Choroid plexus epithelial cell (primary cell): Measurements from ENCODE around the gene ZC3H14.

Experiments
- DNase-seq: peaks from one replicate; pipeline ENCODE4 v3.0.0-alpha.2; 2010; ENCODE audit warnings: low read depth
- H3K4me3 ChIP-seq: 2 replicates; pipeline ENCODE4 v1.5.1; 2011; ENCODE audit warnings: low read depth, mild to moderate bottlenecking, control low read depth, low read length, moderate library complexity
- CTCF ChIP-seq: conservative IDR thresholded peaks from 2 replicates; pipeline ENCODE4 v1.5.1; 2011; ENCODE audit warnings: low read depth, mild to moderate bottlenecking, control low read depth, inconsistent platforms, low read length, moderate library complexity

Gene ZC3H14

GRCh38 chr14:88542857-88543795 lies 19.7 kb upstream of the ZC3H14 start:
- DNase-seq: no peak
- H3K4me3 ChIP-seq: no peak overlapping the region
- no peak for TF ChIP-seq CTCF

GRCh38 chr14:88545256-88545655 lies 17.6 kb upstream of the ZC3H14 start:
- no peak for DNase-seq
- TF ChIP-seq CTCF: no peak
- no peak overlapping the region for H3K4me3 ChIP-seq

- H3K4me3 ChIP-seq: no peak overlapping the region
- DNase-seq: no peak
- no peak for TF ChIP-seq CTCF
These were observed 16.0 kb upstream of the ZC3H14 start for GRCh38 chr14:88546621-88547385.

GRCh38 chr14:88547386-88547780 lies 15.5 kb upstream of the ZC3H14 start:
- no peak for TF ChIP-seq CTCF
- H3K4me3 ChIP-seq: no peak overlapping the region
- DNase-seq: no peak

- H3K4me3 ChIP-seq: no peak overlapping the region
- no peak for TF ChIP-seq CTCF
- DNase-seq: no peak
These were observed 12.8 kb upstream of the ZC3H14 start for GRCh38 chr14:88550078-88550477.

- DNase-seq: peak; percentile 91
- peak overlapping the region; percentile 81 for H3K4me3 ChIP-seq
- TF ChIP-seq CTCF: peak; percentile 52
These were observed 11.6 kb upstream of the ZC3H14 start for GRCh38 chr14:88551094-88551870.
